ENCODE measurements around the gene PPP1R15B.

DNA sequence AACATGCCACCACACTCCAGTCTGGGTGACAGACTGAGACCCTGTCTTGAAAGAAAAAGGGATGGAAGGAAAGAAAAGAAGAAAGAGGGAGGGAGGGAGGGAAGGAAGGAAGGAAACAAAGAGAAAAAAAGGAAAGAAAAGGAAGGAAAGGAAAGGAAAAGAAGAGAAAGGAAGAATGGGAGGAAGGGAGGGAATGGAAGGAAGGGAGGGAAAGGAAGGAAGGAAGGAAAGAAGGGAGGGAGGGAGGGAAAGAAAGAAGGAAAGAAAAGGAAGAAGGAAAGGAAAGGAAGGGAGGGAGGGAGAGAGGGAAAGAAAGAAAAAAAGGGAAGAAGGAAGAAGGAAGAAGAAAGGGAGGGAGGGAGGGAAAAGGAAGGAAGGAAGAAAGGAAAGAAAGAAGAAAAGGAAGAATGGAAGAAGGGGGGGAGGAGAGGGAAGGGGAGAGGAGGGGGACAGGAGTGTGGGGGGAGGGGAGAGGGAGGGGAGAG, 5.0 kb upstream of the PPP1R15B start:
- TF ChIP-seq CTCF (IDR thresholded peaks at IDR 0.05): no peak
- no peak for TF ChIP-seq POLR2A (IDR thresholded peaks at IDR 0.05)
